Skeletal muscle satellite cell (primary cell): Measurements from ENCODE around the gene KRT33B.
"Not testable (repeated sequence)": the region's sequence is repeated elsewhere in the genome, so short reads cannot be mapped to it uniquely, and the experiment has no call there.

Experiments used
- H3K27me3 ChIP-seq: 2 replicates; pipeline ENCODE4 v1.7.0; 2013; ENCODE audit warnings: low read length; ENCODE audit not compliant: control insufficient read depth, insufficient read depth
- H3K36me3 ChIP-seq: 2 replicates; pipeline ENCODE4 v1.7.0; 2013; ENCODE audit warnings: mild to moderate bottlenecking, control low read depth, low read length; ENCODE audit not compliant: insufficient read depth
- H3K4me1 ChIP-seq: 2 replicates; pipeline ENCODE4 v1.7.0; 2013; ENCODE audit warnings: low read length; ENCODE audit not compliant: control insufficient read depth, insufficient read depth
- H3K4me2 ChIP-seq: 2 replicates; pipeline ENCODE4 v1.7.0; 2013; ENCODE audit warnings: mild to moderate bottlenecking, low read length
- H3K4me3 ChIP-seq: 2 replicates; pipeline ENCODE4 v1.7.0; 2013; ENCODE audit warnings: low read length
- H3K9ac ChIP-seq: 2 replicates; pipeline ENCODE4 v1.7.0; 2013; ENCODE audit warnings: mild to moderate bottlenecking, low read depth, low read length, moderate library complexity
- H3K9me3 ChIP-seq: replicated peaks from 2 replicates; pipeline ENCODE4 v1.7.0; 2013; ENCODE audit warnings: mild to moderate bottlenecking, control low read depth, low read length

The KRT33B gene

GRCh38 chr17:41406205-41406604, 36.6 kb upstream of the KRT33B start:
- no peaks in the 10 kb centered on the region for H3K9me3 ChIP-seq
- peaks cover 39% of the 10 kb centered on the region for H3K4me1 ChIP-seq
- H3K36me3 ChIP-seq: no peaks in the 10 kb centered on the region
- no peak overlapping the region for H3K4me3 ChIP-seq
- no peak overlapping the region for H3K4me2 ChIP-seq
- no peak overlapping the region for H3K9ac ChIP-seq
- H3K27me3 ChIP-seq: no peaks in the 10 kb centered on the region

GRCh38 chr17:41404024-41404671, 34.5 kb upstream of the KRT33B start:
- peak overlapping the region; percentile 46 for H3K4me2 ChIP-seq
- no peaks in the 10 kb centered on the region for H3K27me3 ChIP-seq
- H3K36me3 ChIP-seq: no peaks in the 10 kb centered on the region
- peaks cover 39% of the 10 kb centered on the region for H3K4me1 ChIP-seq
- H3K9ac ChIP-seq: peak overlapping the region; percentile 45
- H3K9me3 ChIP-seq: no peaks in the 10 kb centered on the region
- peak overlapping the region; percentile 3 for H3K4me3 ChIP-seq

- Histone ChIP-seq H3K4me2 (peak overlapping the region; percentile 46), H3K4me1 (peaks cover 39% of the 10 kb centered on the region), H3K4me3 (no peak overlapping the region), H3K36me3 (no peaks in the 10 kb centered on the region), H3K27me3 (no peaks in the 10 kb centered on the region), H3K9me3 (no peaks in the 10 kb centered on the region), H3K9ac (peak overlapping the region; percentile 4)
Observed at GRCh38 chr17:41403404-41404023, 33.9 kb upstream of the KRT33B start.

DNA sequence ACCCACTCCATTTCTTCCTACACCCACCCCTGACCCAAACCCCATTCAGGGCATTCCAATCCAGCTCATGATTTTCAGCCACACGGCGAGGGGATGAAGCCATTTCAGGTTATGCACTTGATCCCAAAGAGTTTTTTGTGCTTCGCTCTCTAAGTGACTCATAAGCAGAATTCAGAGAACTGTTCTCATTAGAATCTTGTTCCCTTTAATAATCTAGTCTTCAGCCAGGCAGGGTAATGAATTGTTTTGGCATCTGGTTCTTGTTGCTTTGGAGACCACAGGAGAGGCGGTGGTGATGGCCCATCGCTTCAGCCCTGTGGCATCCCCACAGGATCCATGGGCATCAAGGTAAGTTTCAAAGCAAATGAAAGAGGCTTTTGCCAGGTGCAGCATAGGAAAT, 32.5 kb upstream of the KRT33B start:
- Histone ChIP-seq H3K4me3 (no peak overlapping the region), H3K36me3 (no peaks in the 10 kb centered on the region), H3K4me2 (no peak overlapping the region), H3K9ac (no peak overlapping the region), H3K4me1 (peaks cover 39% of the 10 kb centered on the region), H3K27me3 (peaks cover 4% of the 10 kb centered on the region), H3K9me3 (no peaks in the 10 kb centered on the region)

- Histone ChIP-seq H3K36me3 (no peaks in the 10 kb centered on the region), H3K9ac (no peak within 1 kb of the TSS)
Observed at GRCh38 chr17:41396996-41397660, 27.5 kb upstream of the KRT33B start, which contains the start of gene KRT31. Gene KRT31 (minus strand): TSS chr17:41397608. CDS start chr17:41397539, 69 bp downstream.

GRCh38 chr17:41396340-41396739, 26.7 kb upstream of the KRT33B start:
- H3K4me3 ChIP-seq: no peak overlapping the region
- H3K4me2 ChIP-seq: no peak overlapping the region
- H3K9ac ChIP-seq: no peak overlapping the region
- H3K36me3 ChIP-seq: no peaks in the 10 kb centered on the region
- peaks cover 4% of the 10 kb centered on the region for H3K27me3 ChIP-seq
- no peaks in the 10 kb centered on the region for H3K9me3 ChIP-seq
- H3K4me1 ChIP-seq: peaks cover 15% of the 10 kb centered on the region

More at GRCh38 chr17:41396996-41397660, 27.5 kb upstream of the KRT33B start, which contains the start of gene KRT31:
- Histone ChIP-seq H3K9me3 (no peaks in the 10 kb centered on the region), H3K4me2 (peak within 1 kb of the TSS; percentile 49), H3K4me1 (peaks cover 13% of the 10 kb centered on the region), H3K4me3 (no peak within 1 kb of the TSS), H3K27me3 (peaks cover 4% of the 10 kb centered on the region)

GRCh38 chr17:41395611-41396010, 26.0 kb upstream of the KRT33B start:
- Histone ChIP-seq H3K4me3 (no peak overlapping the region), H3K36me3 (no peaks in the 10 kb centered on the region), H3K9ac (no peak overlapping the region), H3K4me1 (peaks cover 15% of the 10 kb centered on the region), H3K27me3 (peaks cover 4% of the 10 kb centered on the region), H3K9me3 (no peaks in the 10 kb centered on the region), H3K4me2 (no peak overlapping the region)

- H3K4me1 ChIP-seq: peaks cover 15% of the 10 kb centered on the region
- H3K4me2 ChIP-seq, H3K9me3 ChIP-seq, H3K4me3 ChIP-seq, H3K27me3 ChIP-seq, H3K9ac ChIP-seq, H3K36me3 ChIP-seq: not testable (repeated sequence)
Observed at GRCh38 chr17:41395044-41395443, 25.4 kb upstream of the KRT33B start.

GRCh38 chr17:41394254-41394996, 24.8 kb upstream of the KRT33B start:
- Histone ChIP-seq H3K9me3 (no peaks in the 10 kb centered on the region), H3K4me1 (peaks cover 15% of the 10 kb centered on the region), H3K4me3 (no peak overlapping the region), H3K27me3 (peaks cover 4% of the 10 kb centered on the region), H3K36me3 (no peaks in the 10 kb centered on the region), H3K9ac (no peak overlapping the region), H3K4me2 (no peak overlapping the region)

DNA sequence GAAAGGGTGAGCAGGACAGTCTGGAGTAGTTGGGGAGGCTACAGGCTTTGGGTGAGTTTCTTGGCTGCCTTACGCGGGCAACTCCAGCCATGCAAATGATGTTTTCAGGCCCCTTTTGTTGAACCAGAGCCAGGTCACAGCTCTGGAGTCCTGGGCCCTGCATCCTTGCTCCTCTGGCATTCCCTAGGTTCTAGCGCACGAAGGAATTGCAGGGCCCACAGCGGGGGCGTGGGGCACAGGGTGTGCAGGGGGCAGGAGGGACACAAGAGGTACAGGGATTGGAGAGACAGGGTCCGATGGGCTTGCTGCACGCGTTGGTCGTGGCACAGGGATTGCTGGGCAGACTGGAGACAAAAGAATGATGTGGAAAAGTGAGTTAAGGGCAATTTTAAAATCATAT, 24.2 kb upstream of the KRT33B start:
- Histone ChIP-seq H3K4me3 (no peak overlapping the region), H3K27me3 (peaks cover 4% of the 10 kb centered on the region), H3K4me2 (no peak overlapping the region), H3K9ac (no peak overlapping the region), H3K4me1 (peaks cover 15% of the 10 kb centered on the region), H3K36me3 (no peaks in the 10 kb centered on the region), H3K9me3 (no peaks in the 10 kb centered on the region)

DNA sequence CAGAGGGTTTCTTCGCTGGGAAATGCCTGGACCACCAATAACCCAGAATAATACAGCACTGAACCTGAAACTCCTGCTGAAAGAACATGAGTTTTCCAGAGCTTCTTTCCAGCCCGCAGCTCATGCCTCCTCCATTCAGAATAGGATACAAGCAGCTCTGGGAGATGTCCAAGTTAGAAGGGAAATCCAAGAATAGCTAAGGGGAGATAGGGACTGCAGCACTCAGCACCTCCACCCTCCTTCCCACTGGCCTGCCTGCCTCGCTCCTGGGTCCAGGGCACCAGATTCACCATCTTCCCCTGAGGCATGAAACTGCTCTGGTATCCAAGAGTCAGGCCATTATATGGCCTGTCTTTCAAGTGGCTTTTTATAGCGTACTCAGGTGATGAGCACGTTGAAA, 23.7 kb upstream of the KRT33B start:
- Histone ChIP-seq H3K9me3 (no peaks in the 10 kb centered on the region), H3K4me1 (peaks cover 15% of the 10 kb centered on the region), H3K9ac (no peak overlapping the region), H3K36me3 (no peaks in the 10 kb centered on the region), H3K4me3 (no peak overlapping the region), H3K27me3 (peaks cover 4% of the 10 kb centered on the region), H3K4me2 (no peak overlapping the region)
